Medulla oblongata (tissue), 1 donor: ENCODE results near the gene DIAPH3.
A peak's percentile ranks its signal among the peaks of the same experiment; 100 is the strongest.

Experiments used
- DNase-seq: peaks from one replicate; pipeline ENCODE4 v3.0.0-alpha.2; 2015; ENCODE audit errors: extremely low spot score

The DIAPH3 gene

GRCh38 chr13:59789558-59789957, 374.2 kb downstream of the DIAPH3 start:
- DNase-seq: no peak

GRCh38 chr13:59787679-59788078, 376.0 kb downstream of the DIAPH3 start:
- no peak for DNase-seq

- DNase-seq: no peak
Observed at GRCh38 chr13:59782696-59783095, 381.0 kb downstream of the DIAPH3 start.

GRCh38 chr13:59780058-59780457, 383.7 kb downstream of the DIAPH3 start:
- no peak for DNase-seq

- DNase-seq: no peak
Observed at GRCh38 chr13:59776924-59777690, 386.6 kb downstream of the DIAPH3 start.

- DNase-seq: no peak
Observed at GRCh38 chr13:59774491-59774971, 389.2 kb downstream of the DIAPH3 start.

- DNase-seq: no peak
Observed at GRCh38 chr13:59771272-59771671, 392.5 kb downstream of the DIAPH3 start.

- no peak for DNase-seq
Observed at GRCh38 chr13:59770451-59770850, 393.3 kb downstream of the DIAPH3 start.

- no peak for DNase-seq
Observed at GRCh38 chr13:59766236-59766635, 397.5 kb downstream of the DIAPH3 start.

- DNase-seq: no peak
Observed at GRCh38 chr13:59755632-59756290, 408.0 kb downstream of the DIAPH3 start.

GRCh38 chr13:59754411-59754810, 409.3 kb downstream of the DIAPH3 start:
- DNase-seq: no peak

GRCh38 chr13:59750860-59751259, 412.9 kb downstream of the DIAPH3 start:
- DNase-seq: peak; percentile 70

- no peak for DNase-seq
Observed at GRCh38 chr13:59748046-59748445, 415.7 kb downstream of the DIAPH3 start.

- no peak for DNase-seq
Observed at GRCh38 chr13:59747529-59747928, 416.2 kb downstream of the DIAPH3 start.

- no peak for DNase-seq
Observed at GRCh38 chr13:59746291-59746962, 417.3 kb downstream of the DIAPH3 start.

- no peak for DNase-seq
Observed at GRCh38 chr13:59745392-59745788, 418.3 kb downstream of the DIAPH3 start.

- DNase-seq: peak; percentile 13
Observed at GRCh38 chr13:59744747-59745391, 418.9 kb downstream of the DIAPH3 start.

- no peak for DNase-seq
Observed at GRCh38 chr13:59743195-59743594, 420.5 kb downstream of the DIAPH3 start.

GRCh38 chr13:59742467-59742866, 421.3 kb downstream of the DIAPH3 start:
- DNase-seq: no peak

- no peak for DNase-seq
Observed at GRCh38 chr13:59738921-59739320, 424.8 kb downstream of the DIAPH3 start.

- DNase-seq: no peak
Observed at GRCh38 chr13:59734393-59734792, 429.3 kb downstream of the DIAPH3 start.

GRCh38 chr13:59733744-59734143, 430.0 kb downstream of the DIAPH3 start:
- DNase-seq: no peak
